NCI-H2196 (cell line): ENCODE results near the gene STK39.
A peak's percentile ranks its signal among the peaks of the same experiment; 100 is the strongest.

ENCODE experiments used
- DNase-seq: peaks from one replicate; lab custom pipeline; 2025; ENCODE audit not compliant: unreplicated experiment; lab: John Stamatoyannopoulos, UW

STK39 gene

DNA sequence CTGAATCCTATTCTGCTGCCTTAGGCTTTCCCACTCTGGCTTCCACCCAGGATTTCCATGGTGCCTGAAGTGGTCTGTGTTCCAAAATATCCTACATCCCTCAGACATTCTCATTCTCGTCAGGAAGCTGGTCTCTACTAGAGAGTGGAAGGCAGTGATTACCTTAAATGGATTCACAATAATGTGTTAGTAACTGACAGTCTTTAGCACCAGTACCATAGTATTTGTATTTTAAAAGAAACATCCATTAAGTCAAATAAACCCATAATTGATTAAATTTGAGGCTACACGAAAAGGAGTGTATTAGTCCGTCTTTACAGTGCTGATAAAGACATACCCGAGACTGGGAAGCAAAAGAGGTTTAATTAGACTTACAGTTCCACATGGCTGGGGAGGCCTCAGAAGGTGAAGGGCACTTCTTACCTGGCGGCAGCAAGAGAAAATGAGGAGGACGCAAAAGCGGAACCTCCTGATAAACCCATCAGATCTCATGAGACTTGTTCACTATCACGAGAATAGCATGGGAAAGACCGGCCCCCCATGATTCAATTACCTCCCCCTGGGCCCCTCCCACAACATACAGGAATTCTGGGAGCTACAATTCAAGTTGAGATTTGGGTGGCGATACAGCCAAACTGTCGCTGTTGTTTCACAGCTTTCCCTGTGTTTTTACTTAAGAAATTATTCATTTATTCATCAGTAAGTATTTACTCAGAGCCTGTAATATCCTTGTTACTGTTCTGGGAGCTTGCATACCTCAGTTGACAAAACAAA is 306.5 kb downstream of the STK39 start:
- no peak for DNase-seq

DNA sequence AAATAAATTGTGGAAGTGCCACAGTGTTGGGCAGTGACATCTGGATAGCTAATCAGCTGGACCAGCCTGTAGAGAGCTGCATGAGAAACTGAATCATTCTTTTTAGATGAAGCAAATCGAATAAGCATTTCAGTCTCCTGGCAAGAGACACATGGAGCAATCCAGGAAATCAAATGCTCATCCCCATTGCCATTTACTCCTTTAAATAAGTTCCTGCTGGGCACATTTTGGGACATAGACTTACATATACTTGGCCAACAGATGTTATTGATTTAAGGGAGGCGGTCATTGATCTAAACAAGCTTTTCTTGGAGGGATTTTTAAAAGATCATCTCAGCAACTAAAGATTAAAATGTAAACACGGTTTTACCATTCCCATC is 307.1 kb downstream of the STK39 start:
- no peak for DNase-seq

GRCh38 chr2:167939514-167940345 is 307.7 kb downstream of the STK39 start:
- DNase-seq = no peak

GRCh38 chr2:167937403-167937802 is 310.0 kb downstream of the STK39 start:
- no peak for DNase-seq

DNA sequence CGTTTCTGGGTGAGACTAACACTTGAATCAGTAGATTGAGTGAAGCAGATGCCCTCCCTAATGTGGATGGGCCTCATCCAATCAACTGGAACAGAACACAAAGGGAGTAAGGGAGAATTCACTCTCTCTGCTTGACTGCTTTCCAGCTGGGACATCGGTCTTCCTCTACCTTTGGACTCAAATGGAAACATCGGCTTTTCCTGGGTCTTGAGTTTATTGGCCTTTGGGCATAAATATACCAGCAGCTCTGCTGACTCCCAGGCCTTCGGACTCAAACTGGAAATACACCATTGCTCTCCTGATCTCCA is 311.6 kb downstream of the STK39 start:
- DNase-seq = no peak

DNA sequence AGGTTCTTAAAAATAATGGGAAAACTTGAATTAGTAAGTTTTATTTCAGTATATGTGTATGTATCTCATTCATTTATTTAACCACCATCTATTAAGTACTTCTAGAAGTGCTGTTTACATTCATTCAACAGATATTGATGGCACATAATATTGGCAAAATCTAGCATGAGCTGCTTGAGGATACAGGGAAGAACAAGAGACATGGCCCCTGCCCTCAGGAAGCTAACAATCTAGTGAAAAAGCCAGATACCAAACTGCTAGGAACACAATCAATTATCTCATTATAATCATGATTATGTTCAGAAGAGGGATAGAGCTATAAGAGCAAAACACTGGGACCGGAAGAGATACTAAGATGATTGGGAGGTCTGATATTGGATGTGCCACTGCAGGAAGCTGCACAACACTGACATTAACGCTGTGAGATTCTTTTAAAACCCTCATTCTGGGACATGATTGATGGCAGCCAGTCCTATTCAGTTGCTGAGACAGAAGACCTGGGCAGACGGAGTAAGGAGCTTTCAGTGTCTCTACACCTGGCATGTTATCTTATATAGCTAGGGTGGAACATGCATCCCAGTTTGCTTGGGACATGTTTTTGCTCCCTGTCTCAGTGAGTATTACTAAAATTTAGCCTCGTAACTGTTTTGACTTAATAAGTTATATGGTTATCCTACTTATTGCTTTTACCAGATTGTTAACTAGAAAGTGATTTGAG is 314.1 kb downstream of the STK39 start:
- DNase-seq = no peak

DNA sequence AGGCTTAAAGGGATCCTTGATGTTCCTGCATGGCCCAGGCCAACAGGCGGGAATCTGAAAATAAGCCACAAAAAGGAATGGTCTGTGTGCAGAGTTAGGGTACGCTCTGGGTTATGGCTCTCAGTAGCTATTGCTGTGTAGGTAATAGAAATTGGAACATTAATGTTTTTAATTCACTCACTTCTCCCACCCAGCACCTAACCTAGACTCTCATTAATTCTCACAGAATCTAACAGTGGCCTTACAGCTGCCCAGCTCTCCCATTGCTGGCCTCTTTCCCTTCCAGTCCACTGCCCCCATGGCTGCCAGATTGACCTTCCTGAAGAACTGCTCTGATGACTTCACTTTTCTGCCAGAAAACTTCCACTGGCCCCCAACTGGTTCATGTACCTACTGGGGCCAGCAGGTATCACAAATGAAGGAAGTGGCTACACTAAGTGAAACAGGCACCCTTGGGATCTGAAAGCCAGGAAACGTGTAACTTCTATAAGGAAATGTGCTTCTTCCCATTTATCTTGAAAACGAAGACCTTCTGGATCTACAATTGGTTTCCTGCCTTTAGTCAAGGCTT is 315.2 kb downstream of the STK39 start:
- no peak for DNase-seq

GRCh38 chr2:167929484-167929883 is 317.9 kb downstream of the STK39 start:
- DNase-seq = peak; percentile 10

GRCh38 chr2:167928434-167928833 is 319.0 kb downstream of the STK39 start:
- no peak for DNase-seq

DNA sequence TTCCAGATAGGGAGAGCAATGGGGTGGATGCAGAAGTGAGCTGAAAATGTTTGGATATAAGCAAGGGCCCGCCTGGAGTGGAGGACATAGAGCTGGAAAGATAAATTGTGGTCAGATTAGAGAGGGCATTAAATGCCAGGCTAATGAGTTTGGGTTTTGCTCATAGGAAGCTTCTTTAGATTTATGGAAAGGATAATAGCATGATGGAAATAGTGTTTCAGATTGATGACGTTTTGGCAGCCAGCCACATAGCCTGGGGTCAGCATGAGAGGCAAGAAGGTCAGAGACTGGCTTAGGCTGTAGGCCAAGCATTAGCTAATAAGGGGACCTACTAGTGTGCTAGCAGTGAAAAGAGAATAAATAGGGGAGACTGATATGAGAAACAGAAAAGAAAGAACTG is 321.6 kb downstream of the STK39 start:
- peak; percentile 58 for DNase-seq

DNA sequence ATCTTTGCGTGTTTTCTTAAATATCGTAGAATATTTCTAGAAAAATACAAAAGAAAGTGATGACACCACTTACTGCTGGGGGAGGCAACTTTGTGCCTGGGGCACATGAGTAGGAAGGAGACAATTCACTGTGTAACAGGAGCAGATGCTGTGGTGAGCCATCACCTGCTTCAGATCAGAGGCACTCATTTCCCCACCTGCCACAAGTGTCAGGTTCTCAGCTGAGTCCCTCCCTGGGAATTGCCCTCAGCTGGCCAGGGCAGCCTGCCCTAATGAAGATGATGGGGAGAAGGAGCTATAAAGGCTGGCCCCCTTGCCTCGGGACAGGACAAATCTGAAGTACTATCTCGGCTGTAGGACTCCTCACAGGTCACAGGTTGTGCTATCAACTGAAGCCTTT is 322.8 kb downstream of the STK39 start:
- DNase-seq = peak; percentile 72

GRCh38 chr2:167916756-167917155 is 330.6 kb downstream of the STK39 start:
- DNase-seq = no peak

- DNase-seq = no peak
These were observed 332.4 kb downstream of the STK39 start for GRCh38 chr2:167914969-167915368.

DNA sequence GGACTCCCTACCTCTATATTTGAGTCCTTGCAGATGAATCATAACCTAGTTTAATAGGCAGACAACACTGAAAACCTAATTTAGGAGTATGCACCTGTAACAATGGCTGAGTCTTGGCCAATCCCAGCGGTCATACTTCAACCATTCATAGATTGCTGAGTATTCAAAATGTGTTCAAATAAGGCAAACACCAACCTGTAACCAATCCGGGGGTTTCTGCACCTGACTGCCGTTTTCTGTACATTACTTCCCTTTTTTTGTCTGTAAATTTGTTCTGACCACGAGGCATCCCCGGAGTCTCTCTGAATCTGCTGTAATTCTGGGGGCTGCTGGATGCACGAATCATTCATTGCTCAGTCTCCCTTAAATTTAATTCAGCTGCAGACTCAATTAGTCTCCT is 338.6 kb downstream of the STK39 start:
- DNase-seq = no peak

GRCh38 chr2:167905668-167906067 is 341.7 kb downstream of the STK39 start:
- DNase-seq = no peak
